Keratinocyte (primary cell): Measurements from ENCODE around the gene SERPIND1. TPM values are rescaled to one million over a fixed set of nuclear protein-coding genes. Genes with fewer than 3 reads are reported as not detected.
"Not testable (repeated sequence)": the region's sequence is repeated elsewhere in the genome, so short reads cannot be mapped to it uniquely, and the experiment has no call there.

Experiments
- DNase-seq: peaks from one replicate; pipeline ENCODE4 v3.0.0-alpha.2; 2011; ENCODE audit warnings: low read depth, missing footprints, low spot score
- FAIRE-seq: peaks from 2 replicates; lab custom pipeline; 2011; peaks lifted over from hg19 to GRCh38; lab: Jason Lieb, UNC
- H2AFZ ChIP-seq: 2 replicates; pipeline ENCODE4 v1.6.0; 2012; ENCODE audit warnings: low read length, control low read depth, inconsistent platforms; ENCODE audit not compliant: control insufficient read depth
- H3K27ac ChIP-seq: 2 replicates; pipeline ENCODE4 v1.5.1; 2011; ENCODE audit warnings: low read length; ENCODE audit not compliant: control insufficient read depth, insufficient read depth
- H3K27me3 ChIP-seq: 3 replicates; pipeline ENCODE4 v1.6.0; 2011; ENCODE audit warnings: low read length; ENCODE audit not compliant: control insufficient read depth, insufficient read depth; ENCODE audit errors: extremely low read depth
- H3K36me3 ChIP-seq, 2 experiments: 2 replicates in 1 of 2; 3 replicates in 1 of 2; pipeline ENCODE4 v1.5.1; 2011; ENCODE audit warnings: low read length in 2 of 2, mild to moderate bottlenecking in 1 of 2; ENCODE audit not compliant: control insufficient read depth in 2 of 2, insufficient read depth in 2 of 2; ENCODE audit errors: extremely low read depth in 1 of 2
- H3K4me1 ChIP-seq: 3 replicates; pipeline ENCODE4 v1.5.1; 2011; ENCODE audit warnings: low read length; ENCODE audit not compliant: control insufficient read depth, insufficient read depth; ENCODE audit errors: extremely low read depth
- H3K4me2 ChIP-seq: 3 replicates; pipeline ENCODE4 v1.6.0; 2011; ENCODE audit warnings: low read depth, low read length; ENCODE audit not compliant: control insufficient read depth, insufficient read depth; ENCODE audit errors: extremely low read depth
- H3K4me3 ChIP-seq, 3 experiments: fragments of 200-600 bp in 1 of 3; sonication (generic) in 1 of 3; 2 replicates in 2 of 3; 3 replicates in 1 of 3; pipeline ENCODE4 v1.5.1; 2011 to 2016; ENCODE audit warnings: low read length in 3 of 3, mild to moderate bottlenecking in 3 of 3, control low read depth in 2 of 3, inconsistent platforms in 1 of 3, low read depth in 1 of 3, mixed read lengths in 1 of 3, mixed run types in 1 of 3, moderate library complexity in 1 of 3; ENCODE audit not compliant: control insufficient read depth in 2 of 3, insufficient read depth in 2 of 3; ENCODE audit errors: extremely low read depth in 1 of 3
- H3K79me2 ChIP-seq: 2 replicates; pipeline ENCODE4 v1.6.0; 2012; ENCODE audit warnings: low read length; ENCODE audit not compliant: control insufficient read depth, insufficient read depth
- H3K9ac ChIP-seq: 3 replicates; pipeline ENCODE4 v1.6.0; 2011; ENCODE audit warnings: low read length; ENCODE audit not compliant: control insufficient read depth, insufficient read depth; ENCODE audit errors: extremely low read depth
- H3K9me1 ChIP-seq: 3 replicates; pipeline ENCODE4 v1.6.0; 2011; ENCODE audit warnings: low read length; ENCODE audit not compliant: control insufficient read depth, insufficient read depth; ENCODE audit errors: extremely low read depth
- H3K9me3 ChIP-seq: 2 replicates; pipeline ENCODE4 v1.5.1; 2012; ENCODE audit warnings: low read depth, low read length; ENCODE audit not compliant: control insufficient read depth
- H4K20me1 ChIP-seq: 3 replicates; pipeline ENCODE4 v1.6.0; 2011; ENCODE audit warnings: low read length; ENCODE audit not compliant: control insufficient read depth, insufficient read depth; ENCODE audit errors: extremely low read depth
- EZH2 ChIP-seq: IDR thresholded peaks from one replicate; pipeline ENCODE4 v1.6.1; 2012; ENCODE audit warnings: inconsistent platforms, mild to moderate bottlenecking, low read length, moderate library complexity
- dilution Hi-C: fragments of 300-500 bp; cut with MboI; formaldehyde crosslinking; loops from one replicate; pipeline ENCODE4 v1.7.0; 2020; ENCODE audit warnings: low sequenced_read_pairs; ENCODE audit not compliant: extremely low pct_ligation_motif_present
- polyA plus RNA-seq, 5 experiments: library from polyadenylated mRNA; depleted of rRNA in 3 of 5; stranded (reverse) in 3 of 5; stranded (forward) in 1 of 5; unstranded in 1 of 5; fragments of >200 nt; gene quantifications; 1 replicate in 1 of 5; 2 replicates in 3 of 5; 3 replicates in 1 of 5; pipeline versions ENCODE4 v1.2.1 to v1.2.3, GENCODE V29; 2011 to 2012; ENCODE audit warnings: missing spikeins in 2 of 5, low read depth in 1 of 5, low replicate concordance in 1 of 5
- TF ChIP-seq, protein P1 (sequence below), 3 experiments: IDR thresholded peaks in 1 of 3; conservative IDR thresholded peaks in 1 of 3; optimal IDR thresholded peaks in 1 of 3; 2 replicates in 2 of 3; 3 replicates in 1 of 3; pipeline versions ENCODE3 to v1.5.1; 2011; ENCODE audit warnings: low read length in 3 of 3, mild to moderate bottlenecking in 3 of 3, moderate library complexity in 2 of 3, control low read depth in 1 of 3, inconsistent platforms in 1 of 3; ENCODE audit not compliant: insufficient read depth in 2 of 3; ENCODE audit errors: extremely low read depth in 1 of 3

SERPIND1 gene
- polyA plus RNA-seq, 1 donor (not counting 4 experiments of a cell fraction or from before 2014, with no cell fraction given), result not detected

DNA sequence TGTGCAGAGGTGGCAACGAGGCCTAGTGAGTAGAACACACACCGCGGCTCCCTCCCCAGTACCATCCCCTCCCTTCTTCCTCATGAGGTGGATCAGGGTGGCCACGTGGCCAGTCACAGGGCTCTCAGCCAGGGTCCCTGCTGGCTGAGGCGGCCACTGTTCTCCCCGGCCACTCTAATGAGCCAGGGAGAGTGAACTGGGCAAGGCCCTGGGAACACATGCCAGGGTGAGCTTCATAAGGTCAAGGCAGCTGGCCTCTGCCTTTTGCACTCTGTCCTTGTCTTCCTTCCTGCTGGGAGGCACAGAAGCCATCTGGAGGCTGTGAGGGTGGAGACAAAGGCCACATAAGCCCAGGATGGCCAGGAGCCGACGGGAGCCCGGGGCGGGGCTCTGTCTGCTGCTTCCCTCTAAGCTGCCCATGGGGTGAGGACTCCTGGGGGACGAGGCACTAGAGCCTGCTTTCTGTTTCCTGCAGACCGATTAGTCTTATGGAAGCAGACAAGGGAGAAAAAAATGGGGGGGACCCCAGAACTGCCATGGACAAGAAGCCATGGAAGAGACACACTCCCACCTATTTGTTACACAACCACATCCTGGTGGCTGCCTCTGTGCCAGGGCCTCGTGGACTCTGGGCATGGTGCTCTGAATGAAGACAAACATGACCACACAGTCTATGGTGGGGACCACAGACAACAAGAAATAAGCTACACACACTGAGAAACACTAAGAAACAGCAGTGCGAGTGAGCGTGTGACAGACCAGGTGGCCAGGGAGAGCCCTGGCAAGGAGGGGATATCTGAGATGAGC lies 38.4 kb upstream of the SERPIND1 start:
- H3K9me1 ChIP-seq, H3K79me2 ChIP-seq, H3K36me3 ChIP-seq, H3K4me1 ChIP-seq, H2AFZ ChIP-seq, FAIRE-seq, H3K27ac ChIP-seq, H3K9me3 ChIP-seq, dilution Hi-C loops, H3K27me3 ChIP-seq, H3K9ac ChIP-seq, H4K20me1 ChIP-seq, H3K4me2 ChIP-seq, H3K4me3 ChIP-seq, DNase-seq: not testable (repeated sequence)

DNA sequence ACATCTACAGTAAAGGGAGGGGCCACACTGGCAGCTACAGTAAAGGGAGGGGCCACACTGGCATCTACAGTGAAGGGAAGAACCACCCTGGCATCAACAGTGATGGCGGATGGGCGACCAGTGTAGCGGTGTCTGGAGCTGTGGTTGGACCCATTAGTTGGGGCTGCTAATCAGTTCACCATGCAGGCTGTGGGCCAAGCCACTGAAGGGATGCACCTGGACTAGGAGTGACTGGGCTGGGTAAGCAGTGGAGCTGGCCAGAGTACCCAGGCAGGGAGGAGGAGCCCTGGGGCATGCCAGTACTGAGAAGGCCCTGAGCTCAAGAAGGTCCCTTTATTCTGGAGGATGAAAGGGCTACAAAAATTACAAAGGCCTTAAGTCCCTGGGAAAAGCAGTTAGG lies 37.0 kb upstream of the SERPIND1 start:
- H3K9ac ChIP-seq, H3K27ac ChIP-seq, DNase-seq, H2AFZ ChIP-seq, H3K4me1 ChIP-seq, H3K4me2 ChIP-seq, H3K36me3 ChIP-seq, FAIRE-seq, H3K79me2 ChIP-seq, dilution Hi-C loops, H3K27me3 ChIP-seq, H3K4me3 ChIP-seq, H4K20me1 ChIP-seq, H3K9me1 ChIP-seq, H3K9me3 ChIP-seq: not testable (repeated sequence)

DNA sequence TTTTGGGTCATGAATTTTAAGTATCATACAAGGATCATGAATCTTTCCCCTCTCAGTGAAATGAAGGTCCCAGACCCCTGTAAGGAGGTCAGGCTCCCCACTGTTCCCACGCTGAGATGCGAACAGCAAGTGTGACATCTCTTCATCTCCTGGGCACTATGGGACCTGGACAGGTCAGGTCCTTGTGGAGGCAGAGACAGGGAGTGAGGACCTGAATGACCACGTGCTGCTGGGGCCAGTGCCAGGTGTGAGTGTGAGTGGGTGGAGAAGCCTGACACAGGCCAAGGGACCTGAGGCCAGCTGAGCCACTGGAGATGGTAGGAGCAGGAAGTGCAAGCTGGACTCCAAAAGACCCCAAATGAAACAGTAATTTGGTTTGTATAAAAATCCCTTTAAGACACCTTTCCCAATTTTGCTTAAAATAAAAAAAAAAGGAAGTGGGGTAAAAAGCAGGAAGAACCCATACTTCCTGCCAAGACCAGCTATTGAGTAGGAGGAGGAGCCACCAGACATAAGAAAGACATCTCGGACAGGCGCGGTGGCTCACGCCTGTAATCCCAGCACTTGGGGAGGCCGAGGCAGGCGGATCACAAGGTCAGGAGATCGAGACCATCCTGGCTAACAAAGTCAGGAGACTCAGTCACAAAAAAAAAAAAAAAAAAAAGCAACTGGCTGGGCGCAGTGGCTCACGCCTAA lies 35.4 kb upstream of the SERPIND1 start:
- DNase-seq (no peak), FAIRE-seq (no peak)
- Histone ChIP-seq H3K79me2 (no peaks in the 10 kb centered on the region), H3K27ac (no peak overlapping the region), H3K4me1 (no peaks in the 10 kb centered on the region), H4K20me1 (no peaks in the 10 kb centered on the region), H3K9me3 (no peaks in the 10 kb centered on the region), H2AFZ (no peak overlapping the region), H3K4me2 (no peak overlapping the region), H3K9me1 (no peaks in the 10 kb centered on the region), H3K36me3 (peaks cover 0 to 2% of the 10 kb centered on the region in 2 experiments), H3K9ac (no peak overlapping the region), H3K27me3 (no peaks in the 10 kb centered on the region), H3K4me3 (no peak overlapping the region)
- TF ChIP-seq, protein P1, sequence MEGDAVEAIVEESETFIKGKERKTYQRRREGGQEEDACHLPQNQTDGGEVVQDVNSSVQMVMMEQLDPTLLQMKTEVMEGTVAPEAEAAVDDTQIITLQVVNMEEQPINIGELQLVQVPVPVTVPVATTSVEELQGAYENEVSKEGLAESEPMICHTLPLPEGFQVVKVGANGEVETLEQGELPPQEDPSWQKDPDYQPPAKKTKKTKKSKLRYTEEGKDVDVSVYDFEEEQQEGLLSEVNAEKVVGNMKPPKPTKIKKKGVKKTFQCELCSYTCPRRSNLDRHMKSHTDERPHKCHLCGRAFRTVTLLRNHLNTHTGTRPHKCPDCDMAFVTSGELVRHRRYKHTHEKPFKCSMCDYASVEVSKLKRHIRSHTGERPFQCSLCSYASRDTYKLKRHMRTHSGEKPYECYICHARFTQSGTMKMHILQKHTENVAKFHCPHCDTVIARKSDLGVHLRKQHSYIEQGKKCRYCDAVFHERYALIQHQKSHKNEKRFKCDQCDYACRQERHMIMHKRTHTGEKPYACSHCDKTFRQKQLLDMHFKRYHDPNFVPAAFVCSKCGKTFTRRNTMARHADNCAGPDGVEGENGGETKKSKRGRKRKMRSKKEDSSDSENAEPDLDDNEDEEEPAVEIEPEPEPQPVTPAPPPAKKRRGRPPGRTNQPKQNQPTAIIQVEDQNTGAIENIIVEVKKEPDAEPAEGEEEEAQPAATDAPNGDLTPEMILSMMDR (optimal IDR thresholded peaks at IDR 0.05 in 1 of 3, IDR thresholded peaks at IDR 0.05 in 1 of 3, conservative IDR thresholded peaks at IDR 0.05 in 1 of 3; ENCODE audit: extremely low read depth in 1 of 3, insufficient read depth in 2 of 3, low read length in 3 of 3), result no peak
- TF ChIP-seq EZH2, result no peak
- dilution Hi-C loops, result no loop called here
